Measurements from ENCODE around the gene CHML. TPM values are rescaled to one million over a fixed set of nuclear protein-coding genes. Genes with fewer than 3 reads are reported as not detected.

The CHML gene
- total and polyA plus RNA-seq, 2 donors (not counting 1 experiment from before 2014, with no cell fraction given): 9.7 to 34.0 TPM

GRCh38 chr1:241603731-241604245 is 36.4 kb downstream of the CHML start:
- Histone ChIP-seq H3K27me3 (replicated peaks in 1 of 4; ENCODE audit: control extremely low read depth in 1 of 4, control insufficient read depth in 3 of 4, insufficient read depth in 4 of 4, low read length in 3 of 4) (no peaks in the 10 kb centered on the region), H3K9ac (ENCODE audit: low read length) (no peak overlapping the region), H3K79me2 (ENCODE audit: control insufficient read depth, insufficient read depth, low read length) (peaks cover 41% of the 10 kb centered on the region), H4K20me1 (ENCODE audit: control insufficient read depth, insufficient read depth, low read length, poor library complexity, severe bottlenecking) (no peaks in the 10 kb centered on the region), H3K4me2 (replicated peaks; ENCODE audit: low read depth, low read length, poor library complexity, severe bottlenecking) (no peak overlapping the region), H3K4me1 (ENCODE audit: control insufficient read depth in 2 of 2, insufficient read depth in 2 of 2, low read length in 2 of 2) (peaks cover 11 to 13% of the 10 kb centered on the region in 2 donors), H3K36me3 (replicated peaks in 1 of 2; ENCODE audit: control extremely low read depth in 1 of 2, control insufficient read depth in 1 of 2, extremely low read depth in 1 of 2, insufficient read depth in 2 of 2, low read length in 1 of 2) (peaks cover 11 to 35% of the 10 kb centered on the region in 2 experiments), H3K4me3 (ENCODE audit: control extremely low read depth in 1 of 5, extremely low read depth in 1 of 5, insufficient read depth in 1 of 5, low read depth in 2 of 5, low read length in 4 of 5) (no peak overlapping the region), H3K27ac (ENCODE audit: low read length in 2 of 2) (no peak overlapping the region), H2AFZ (ENCODE audit: insufficient read depth, low read depth, low read length, poor library complexity, severe bottlenecking) (no peak overlapping the region), H3K9me3 (ENCODE audit: control extremely low read depth in 1 of 3, control insufficient read depth in 2 of 3, insufficient read depth in 1 of 3, low read length in 2 of 3) (no peaks in the 10 kb centered on the region)
- no CpG with 5 or more reads among the region's 3 CpGs for WGBS (ENCODE audit: insufficient coverage)
- intact Hi-C loops (cut with micrococcal nuclease): no loop called here
- no peaks in the 10 kb centered on the region for H3K9me3 Mint-ChIP-seq (ENCODE audit: insufficient read depth)
- CTCF ChIA-PET: no interaction called here
- no peak overlapping the region for H3K27ac Mint-ChIP-seq
- POLR2A ChIA-PET: no interaction called here
- ATAC-seq (ENCODE audit: low read depth): no peak
- H3K4me3 Mint-ChIP-seq: no peak overlapping the region
- peaks cover 36% of the 10 kb centered on the region for H3K4me1 Mint-ChIP-seq
- DNase-seq: no peak
- TF ChIP-seq CTCF (IDR thresholded peaks at IDR 0.05) (no peak), EZH2 (IDR thresholded peaks at IDR 0.05; ENCODE audit: borderline replicate concordance, insufficient read depth, low read depth, low read length, poor library complexity, severe bottlenecking) (no peak)
- H3K27me3 Mint-ChIP-seq: no peaks in the 10 kb centered on the region

GRCh38 chr1:241600496-241600901 is 39.7 kb downstream of the CHML start:
- no peaks in the 10 kb centered on the region for H3K9me3 Mint-ChIP-seq (ENCODE audit: insufficient read depth)
- Histone ChIP-seq H3K4me1 (ENCODE audit: control insufficient read depth in 2 of 2, insufficient read depth in 2 of 2, low read length in 2 of 2) (peaks cover 33 to 37% of the 10 kb centered on the region in 2 donors), H3K4me2 (replicated peaks; ENCODE audit: low read depth, low read length, poor library complexity, severe bottlenecking) (peak overlapping the region; percentile 59), H3K27ac (ENCODE audit: low read length in 2 of 2) (peak overlapping the region; percentile 34 to 67), H3K27me3 (replicated peaks in 1 of 4; ENCODE audit: control extremely low read depth in 1 of 4, control insufficient read depth in 3 of 4, insufficient read depth in 4 of 4, low read length in 3 of 4) (no peaks in the 10 kb centered on the region), H3K79me2 (ENCODE audit: control insufficient read depth, insufficient read depth, low read length) (peaks cover 37% of the 10 kb centered on the region), H4K20me1 (ENCODE audit: control insufficient read depth, insufficient read depth, low read length, poor library complexity, severe bottlenecking) (no peaks in the 10 kb centered on the region), H3K9me3 (ENCODE audit: control extremely low read depth in 1 of 3, control insufficient read depth in 2 of 3, insufficient read depth in 1 of 3, low read length in 2 of 3) (no peaks in the 10 kb centered on the region), H3K36me3 (replicated peaks in 1 of 2; ENCODE audit: control extremely low read depth in 1 of 2, control insufficient read depth in 1 of 2, extremely low read depth in 1 of 2, insufficient read depth in 2 of 2, low read length in 1 of 2) (peaks cover 15 to 44% of the 10 kb centered on the region in 2 experiments), H3K9ac (ENCODE audit: low read length) (peak overlapping the region; percentile 29), H2AFZ (ENCODE audit: insufficient read depth, low read depth, low read length, poor library complexity, severe bottlenecking) (peak overlapping the region; percentile 19), H3K4me3 (ENCODE audit: control extremely low read depth in 1 of 5, extremely low read depth in 1 of 5, insufficient read depth in 1 of 5, low read depth in 2 of 5, low read length in 4 of 5) (peak overlapping the region in 1 of 5 experiments; percentile 3)
- ATAC-seq (ENCODE audit: low read depth): peak; percentile 49
- peak overlapping the region; percentile 35 for H3K4me3 Mint-ChIP-seq
- TF ChIP-seq CTCF (IDR thresholded peaks at IDR 0.05): no peak
- no peak for TF ChIP-seq EZH2 (IDR thresholded peaks at IDR 0.05; ENCODE audit: borderline replicate concordance, insufficient read depth, low read depth, low read length, poor library complexity, severe bottlenecking)
- H3K27me3 Mint-ChIP-seq: no peaks in the 10 kb centered on the region
- no CpG with 5 or more reads among the region's 2 CpGs for WGBS (ENCODE audit: insufficient coverage)
- peak; percentile 24 for DNase-seq
- CTCF ChIA-PET: interaction anchor here (1.6 kb wide), 1 partner anchor 10 kb away, joined by 10 read pairs; no protein-coding TSS in a partner anchor
- H3K4me1 Mint-ChIP-seq: peaks cover 49% of the 10 kb centered on the region
- POLR2A ChIA-PET: interaction anchor here (0.9 kb wide), 1 partner anchor 49 kb away, joined by 3 read pairs; no protein-coding TSS in a partner anchor
- H3K27ac Mint-ChIP-seq: peak overlapping the region; percentile 79
- intact Hi-C loops (cut with micrococcal nuclease): no loop called here
